Measurements from ENCODE around the gene AK5. TPM values are rescaled to one million over a fixed set of nuclear protein-coding genes. Genes with fewer than 3 reads are reported as not detected.

Gene AK5
- total and polyA plus RNA-seq, 2 of the 13 experiments (the other 11 are each of a cell fraction or from before 2014, with no cell fraction given) = not detected

DNA sequence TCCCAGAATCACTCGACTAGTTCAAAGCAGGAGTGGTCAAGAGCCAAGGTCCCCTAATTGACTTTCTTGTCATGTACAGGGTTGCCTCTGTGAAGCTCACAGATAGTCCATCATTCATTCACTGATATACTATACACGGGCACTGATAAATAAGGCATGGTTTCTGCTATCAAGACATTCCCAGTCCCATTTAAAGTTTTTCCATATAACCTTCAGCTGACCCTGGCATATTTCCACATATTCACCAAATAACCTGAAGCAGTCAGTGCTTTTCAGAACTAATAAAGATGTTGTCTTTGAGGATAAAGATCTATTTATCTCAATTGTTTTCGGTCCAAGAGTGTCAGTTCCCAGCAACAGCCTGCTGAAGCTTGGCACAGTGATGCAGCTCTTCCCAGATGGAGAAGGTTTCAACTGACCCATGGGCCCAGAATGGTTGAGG is 227.3 kb downstream of the AK5 start:
- no TSS peak for BruUV-seq (replicated peaks)
- no peak overlapping the region for H3K4me3 ChIP-seq (replicated peaks in 1 of 3; ENCODE audit: insufficient read depth in 1 of 3, low read depth in 2 of 3, low read length in 3 of 3)
- DNase-seq (ENCODE audit: low spot score) (no peak), FAIRE-seq (no peak), ATAC-seq (no peak)
- no peak overlapping the region for H3K9ac ChIP-seq (ENCODE audit: insufficient read depth, low read depth, low read length)
- H3K4me1 ChIP-seq (ENCODE audit: insufficient read depth, low read length) = no peaks in the 10 kb centered on the region
- in situ Hi-C loops (cut with HindIII; ENCODE audit: extremely low pct_ligation_motif_present, low pct_unique_long_range_greater_than_20kb) = no loop called here
- CTCF ChIA-PET (ENCODE audit: low intra/inter-chr PET ratio, low total read pairs) = no interaction called here
- 23% methylated on average over 3 of the region's 3 CpGs for WGBS (ENCODE audit: low lambda C conversion rate)
- POLR2A ChIA-PET = no interaction called here
- no peaks in the 10 kb centered on the region for H4K20me1 ChIP-seq (ENCODE audit: insufficient read depth, low read length)
- H3K9me3 ChIP-seq (ENCODE audit: low read length) = no peaks in the 10 kb centered on the region
- TF ChIP-seq ZNF7 (CRISPR knock-in tag; IDR thresholded peaks at IDR 0.05) (no peak), ZNF282 (IDR thresholded peaks at IDR 0.05; ENCODE audit: partially characterized antibody) (no peak), ZNF564 (CRISPR knock-in tag; IDR thresholded peaks at IDR 0.05) (no peak), CBX2 (IDR thresholded peaks at IDR 0.05; ENCODE audit: low read depth, low read length) (no peak), CBX2 (CRISPR knock-in tag; IDR thresholded peaks at IDR 0.05; ENCODE audit: low read depth) (no peak), ZNF326 (CRISPR knock-in tag; IDR thresholded peaks at IDR 0.05; ENCODE audit: borderline replicate concordance) (no peak), SOX5 (CRISPR knock-in tag; IDR thresholded peaks at IDR 0.05; ENCODE audit: borderline replicate concordance) (no peak), ZMYM2 (CRISPR knock-in tag; IDR thresholded peaks at IDR 0.05) (no peak)
- TF ChIP-seq, protein P1, sequence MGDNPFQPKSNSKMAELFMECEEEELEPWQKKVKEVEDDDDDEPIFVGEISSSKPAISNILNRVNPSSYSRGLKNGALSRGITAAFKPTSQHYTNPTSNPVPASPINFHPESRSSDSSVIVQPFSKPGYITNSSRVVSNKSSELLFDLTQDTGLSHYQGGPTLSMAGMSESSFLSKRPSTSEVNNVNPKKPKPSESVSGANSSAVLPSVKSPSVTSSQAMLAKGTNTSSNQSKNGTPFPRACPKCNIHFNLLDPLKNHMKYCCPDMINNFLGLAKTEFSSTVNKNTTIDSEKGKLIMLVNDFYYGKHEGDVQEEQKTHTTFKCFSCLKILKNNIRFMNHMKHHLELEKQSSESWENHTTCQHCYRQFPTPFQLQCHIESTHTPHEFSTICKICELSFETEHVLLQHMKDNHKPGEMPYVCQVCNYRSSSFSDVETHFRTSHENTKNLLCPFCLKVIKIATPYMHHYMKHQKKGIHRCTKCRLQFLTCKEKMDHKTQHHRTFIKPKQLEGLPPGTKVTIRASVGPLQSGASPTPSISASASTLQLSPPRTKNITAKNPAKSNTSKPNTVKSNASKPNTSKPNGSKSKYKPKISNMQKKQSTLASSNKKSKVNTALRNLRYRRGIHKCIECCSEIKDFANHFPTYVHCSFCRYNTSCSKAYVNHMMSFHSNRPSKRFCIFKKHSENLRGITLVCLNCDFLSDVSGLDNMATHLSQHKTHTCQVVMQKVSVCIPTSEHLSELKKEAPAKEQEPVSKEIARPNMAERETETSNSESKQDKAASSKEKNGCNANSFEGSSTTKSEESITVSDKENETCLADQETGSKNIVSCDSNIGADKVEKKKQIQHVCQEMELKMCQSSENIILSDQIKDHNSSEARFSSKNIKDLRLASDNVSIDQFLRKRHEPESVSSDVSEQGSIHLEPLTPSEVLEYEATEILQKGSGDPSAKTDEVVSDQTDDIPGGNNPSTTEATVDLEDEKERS (CRISPR knock-in tag; IDR thresholded peaks at IDR 0.05) = no peak
- TF ChIP-seq, protein P2, sequence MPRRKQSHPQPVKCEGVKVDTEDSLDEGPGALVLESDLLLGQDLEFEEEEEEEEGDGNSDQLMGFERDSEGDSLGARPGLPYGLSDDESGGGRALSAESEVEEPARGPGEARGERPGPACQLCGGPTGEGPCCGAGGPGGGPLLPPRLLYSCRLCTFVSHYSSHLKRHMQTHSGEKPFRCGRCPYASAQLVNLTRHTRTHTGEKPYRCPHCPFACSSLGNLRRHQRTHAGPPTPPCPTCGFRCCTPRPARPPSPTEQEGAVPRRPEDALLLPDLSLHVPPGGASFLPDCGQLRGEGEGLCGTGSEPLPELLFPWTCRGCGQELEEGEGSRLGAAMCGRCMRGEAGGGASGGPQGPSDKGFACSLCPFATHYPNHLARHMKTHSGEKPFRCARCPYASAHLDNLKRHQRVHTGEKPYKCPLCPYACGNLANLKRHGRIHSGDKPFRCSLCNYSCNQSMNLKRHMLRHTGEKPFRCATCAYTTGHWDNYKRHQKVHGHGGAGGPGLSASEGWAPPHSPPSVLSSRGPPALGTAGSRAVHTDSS (CRISPR knock-in tag; conservative IDR thresholded peaks at IDR 0.05) = no peak
- TF ChIP-seq, protein P3, sequence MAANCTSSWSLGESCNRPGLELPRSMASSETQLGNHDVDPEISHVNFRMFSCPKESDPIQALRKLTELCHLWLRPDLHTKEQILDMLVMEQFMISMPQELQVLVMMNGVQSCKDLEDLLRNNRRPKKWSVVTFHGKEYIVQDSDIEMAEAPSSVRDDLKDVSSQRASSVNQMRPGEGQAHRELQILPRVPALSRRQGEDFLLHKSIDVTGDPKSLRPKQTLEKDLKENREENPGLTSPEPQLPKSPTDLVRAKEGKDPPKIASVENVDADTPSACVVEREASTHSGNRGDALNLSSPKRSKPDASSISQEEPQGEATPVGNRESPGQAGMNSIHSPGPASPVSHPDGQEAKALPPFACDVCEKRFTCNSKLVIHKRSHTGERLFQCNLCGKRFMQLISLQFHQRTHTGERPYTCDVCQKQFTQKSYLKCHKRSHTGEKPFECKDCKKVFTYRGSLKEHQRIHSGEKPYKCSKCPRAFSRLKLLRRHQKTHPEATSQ (CRISPR knock-in tag; IDR thresholded peaks at IDR 0.05; ENCODE audit: borderline replicate concordance) = no peak
- no peaks in the 10 kb centered on the region; a peak in 1 of 5 replicates for H3K27me3 ChIP-seq (ENCODE audit: control insufficient read depth in 1 of 2, insufficient read depth in 2 of 2, low read length in 2 of 2)
- no peak overlapping the region for H3K4me2 ChIP-seq (ENCODE audit: low read depth, low read length)
- intact Hi-C loops (cut with micrococcal nuclease; ENCODE audit: unreplicated experiment) = no loop called here
- H2AFZ ChIP-seq (ENCODE audit: low read length) = no peak overlapping the region
- H3K79me2 ChIP-seq (ENCODE audit: insufficient read depth, low read length) = no peaks in the 10 kb centered on the region
- H3K36me3 ChIP-seq (replicated peaks in 1 of 2; ENCODE audit: control insufficient read depth in 1 of 2, insufficient read depth in 2 of 2, low read length in 2 of 2) = no peaks in the 10 kb centered on the region
- no peak overlapping the region for H3K27ac ChIP-seq (ENCODE audit: extremely low read length, insufficient read depth, low read length)
